ENCODE results near the gene CDK17. TPM values are rescaled to one million over a fixed set of nuclear protein-coding genes. Genes with fewer than 3 reads are reported as not detected.

CDK17 gene
- total and polyA plus RNA-seq, 2 of the 8 experiments (the other 6 are each of a cell fraction or from before 2014, with no cell fraction given), result 5.8 to 20.0 TPM

- H2BK120ac ChIP-seq (replicated peaks; ENCODE audit: low read depth, low read length), result no peak overlapping the region
- H4K8ac ChIP-seq (ENCODE audit: extremely low read depth, insufficient read depth, low read length), result no peak overlapping the region
- no peak overlapping the region for H2BK20ac ChIP-seq (ENCODE audit: low read length)
- POLR2A ChIA-PET (ENCODE audit: partially characterized antibody), result interaction anchor here (1.2 to 1.6 kb wide), 2 partner anchors 13 to 166 kb away, joined by 3 to 5 read pairs; partner anchors contain the start of gene CDK17
- no peaks in the 10 kb centered on the region for H3K36me3 ChIP-seq (ENCODE audit: control insufficient read depth in 2 of 4, insufficient read depth in 4 of 4, low read length in 3 of 4)
- no peak overlapping the region for H3K27ac ChIP-seq (ENCODE audit: low read depth, low read length)
- 0 out of 7 replicates have a peak, but pooled peaks cover 0 to 2% (median 0%) of the 10 kb centered on the region in 4 experiments for H3K4me1 ChIP-seq (replicated peaks in 1 of 4; ENCODE audit: control insufficient read depth in 3 of 4, insufficient read depth in 4 of 4, low read length in 3 of 4)
- no peak overlapping the region for H3K18ac ChIP-seq (ENCODE audit: extremely low read depth, low read length)
- no peak overlapping the region for H3K4me2 ChIP-seq (ENCODE audit: insufficient read depth in 1 of 2, low read depth in 2 of 2, low read length in 2 of 2)
- no peak overlapping the region for H3K9ac ChIP-seq (replicated peaks in 1 of 4; ENCODE audit: extremely low read depth in 1 of 4, low read depth in 3 of 4, low read length in 3 of 4)
- H3K27me3 ChIP-seq (replicated peaks in 1 of 4; ENCODE audit: control insufficient read depth in 3 of 4, extremely low read depth in 1 of 4, insufficient read depth in 3 of 4, low read length in 3 of 4), result no peaks in the 10 kb centered on the region
- no peak overlapping the region for H2BK5ac ChIP-seq (ENCODE audit: low read depth, low read length)
- H3K79me2 ChIP-seq (ENCODE audit: control insufficient read depth in 1 of 2, insufficient read depth in 2 of 2, low read length in 2 of 2), result no peaks in the 10 kb centered on the region
- H2BK12ac ChIP-seq (ENCODE audit: low read depth, low read length), result no peak overlapping the region
- H2BK15ac ChIP-seq (ENCODE audit: low read length), result no peak overlapping the region
- CTCF ChIA-PET (ENCODE audit: partially characterized antibody), result interaction anchor here (1.3 kb wide), 1 partner anchor 9 kb away, joined by 5 read pairs; no protein-coding TSS in a partner anchor
- TF ChIP-seq EP300 (IDR thresholded peaks at IDR 0.05; ENCODE audit: borderline replicate concordance in 1 of 2, low read depth in 2 of 2, low read length in 2 of 2) (no peak), MAFK (IDR thresholded peaks at IDR 0.05; ENCODE audit: low read depth, low read length) (no peak)
- H4K20me1 ChIP-seq (replicated peaks in 1 of 2; ENCODE audit: control insufficient read depth in 1 of 2, insufficient read depth in 2 of 2, low read length in 2 of 2), result no peaks in the 10 kb centered on the region
- H3K14ac ChIP-seq (ENCODE audit: insufficient read length), result no peak overlapping the region
- H3K4ac ChIP-seq (replicated peaks; ENCODE audit: insufficient read length, low read depth, low read length), result no peak overlapping the region
- DNase-seq (ENCODE audit: low read depth in 1 of 2, low spot score in 2 of 2) (no peak), FAIRE-seq (no peak)
- no peaks in the 10 kb centered on the region for H3K79me1 ChIP-seq (ENCODE audit: low read depth, low read length)
- no peak overlapping the region for H2AFZ ChIP-seq (ENCODE audit: low read length)
- H4K91ac ChIP-seq (replicated peaks; ENCODE audit: insufficient read length, low read length), result no peak overlapping the region
- H2AK5ac ChIP-seq (ENCODE audit: low read depth, low read length), result 0 out of 2 replicates have a peak overlapping the region, but pooled peaks have one; percentile 28
- no peak overlapping the region for H4K5ac ChIP-seq (ENCODE audit: insufficient read length, low read depth, low read length)
- H3K56ac ChIP-seq (replicated peaks; ENCODE audit: insufficient read length, low read depth, low read length), result no peak overlapping the region
- no peak overlapping the region for H3K4me3 ChIP-seq (ENCODE audit: extremely low read depth in 1 of 4, insufficient read depth in 2 of 4, low read depth in 3 of 4, low read length in 4 of 4)
- no peak overlapping the region for H3K23ac ChIP-seq (ENCODE audit: insufficient read length)
- WGBS, 2 experiments (ENCODE audit: extremely low coverage in 1 of 2, insufficient coverage in 1 of 2, insufficient read length in 1 of 2, insufficient replicate concordance in 2 of 2, low coverage in 1 of 2, low lambda C conversion rate in 2 of 2, missing lambda C conversion rate in 1 of 2), result 84% methylated on average over 15 of the region's 15 CpGs; no CpG with 5 or more reads in 1 of the 2 experiments
- no peaks in the 10 kb centered on the region for H3K23me2 ChIP-seq (ENCODE audit: low read depth, low read length)
- H3K9me3 ChIP-seq (ENCODE audit: insufficient read depth in 2 of 2, low read depth in 1 of 2, low read length in 1 of 2), result no peaks in the 10 kb centered on the region
These were observed 166.2 kb downstream of the CDK17 start for GRCh38 chr12:96233939-96234461.
